HFF-Myc (cell line): ENCODE measurements around the gene TK2.

Experiments
- DNase-seq: peaks from one replicate; pipeline ENCODE4 v3.0.0-alpha.2; 2011; ENCODE audit warnings: low read depth; ENCODE audit errors: extremely low read depth
- H3K4me3 ChIP-seq: replicated peaks from 2 replicates; pipeline ENCODE4 v1.5.1; 2011; ENCODE audit warnings: low read depth, mild to moderate bottlenecking, control low read depth, low read length
- CTCF ChIP-seq: IDR thresholded peaks from 2 replicates; pipeline ENCODE4 v1.5.1; 2012; ENCODE audit warnings: mild to moderate bottlenecking, low read depth, low read length, control low read depth; ENCODE audit errors: missing control alignments

Gene TK2

GRCh38 chr16:66478733-66479511 lies 71.0 kb downstream of the TK2 start:
- TF ChIP-seq CTCF, result peak; percentile 81

GRCh38 chr16:66477028-66477515 lies 72.8 kb downstream of the TK2 start:
- H3K4me3 ChIP-seq, result no peak overlapping the region
- no peak for DNase-seq
- no peak for TF ChIP-seq CTCF

More at GRCh38 chr16:66478733-66479511, 71.0 kb downstream of the TK2 start:
- H3K4me3 ChIP-seq, result no peak overlapping the region
- DNase-seq, result peak; percentile 42

- TF ChIP-seq CTCF, result no peak
- DNase-seq, result no peak
- no peak overlapping the region for H3K4me3 ChIP-seq
These were observed 73.4 kb downstream of the TK2 start for GRCh38 chr16:66476328-66477027.

- no peak for DNase-seq
- no peak overlapping the region for H3K4me3 ChIP-seq
- TF ChIP-seq CTCF, result no peak
These were observed 74.7 kb downstream of the TK2 start for GRCh38 chr16:66475232-66475631.

GRCh38 chr16:66474750-66475199 lies 75.1 kb downstream of the TK2 start:
- no peak for TF ChIP-seq CTCF
- H3K4me3 ChIP-seq, result no peak overlapping the region

GRCh38 chr16:66473654-66474519 lies 76.0 kb downstream of the TK2 start:
- TF ChIP-seq CTCF, result no peak
- H3K4me3 ChIP-seq, result no peak overlapping the region
- no peak for DNase-seq

More at GRCh38 chr16:66474750-66475199, 75.1 kb downstream of the TK2 start:
- no peak for DNase-seq
